ENCODE data around the gene CD96. TPM values are rescaled to one million over a fixed set of nuclear protein-coding genes. Genes with fewer than 3 reads are reported as not detected.
A peak's percentile ranks its signal among the peaks of the same experiment; 100 is the strongest.

The CD96 gene
- total RNA-seq, 1 experiment from 2014 or later: not detected

DNA sequence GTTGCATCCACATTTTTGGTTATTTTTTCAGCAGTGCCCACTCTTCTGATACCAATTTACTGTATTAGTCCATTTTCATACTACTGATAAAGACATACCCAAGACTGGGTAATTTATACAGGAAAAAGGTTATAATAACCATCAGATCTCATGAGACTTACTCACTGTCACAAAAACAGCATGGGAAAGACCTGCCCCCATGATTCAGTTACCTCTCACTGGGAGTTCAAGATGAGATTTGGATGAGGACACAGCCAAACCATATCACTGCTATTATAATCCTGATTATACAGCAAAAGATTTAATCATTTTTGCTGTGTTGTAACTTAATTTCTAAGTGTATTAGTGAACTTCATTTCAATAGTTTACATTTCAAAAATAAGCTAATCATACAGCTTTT is 46.5 kb downstream of the CD96 start:
- no peak for DNase-seq

DNA sequence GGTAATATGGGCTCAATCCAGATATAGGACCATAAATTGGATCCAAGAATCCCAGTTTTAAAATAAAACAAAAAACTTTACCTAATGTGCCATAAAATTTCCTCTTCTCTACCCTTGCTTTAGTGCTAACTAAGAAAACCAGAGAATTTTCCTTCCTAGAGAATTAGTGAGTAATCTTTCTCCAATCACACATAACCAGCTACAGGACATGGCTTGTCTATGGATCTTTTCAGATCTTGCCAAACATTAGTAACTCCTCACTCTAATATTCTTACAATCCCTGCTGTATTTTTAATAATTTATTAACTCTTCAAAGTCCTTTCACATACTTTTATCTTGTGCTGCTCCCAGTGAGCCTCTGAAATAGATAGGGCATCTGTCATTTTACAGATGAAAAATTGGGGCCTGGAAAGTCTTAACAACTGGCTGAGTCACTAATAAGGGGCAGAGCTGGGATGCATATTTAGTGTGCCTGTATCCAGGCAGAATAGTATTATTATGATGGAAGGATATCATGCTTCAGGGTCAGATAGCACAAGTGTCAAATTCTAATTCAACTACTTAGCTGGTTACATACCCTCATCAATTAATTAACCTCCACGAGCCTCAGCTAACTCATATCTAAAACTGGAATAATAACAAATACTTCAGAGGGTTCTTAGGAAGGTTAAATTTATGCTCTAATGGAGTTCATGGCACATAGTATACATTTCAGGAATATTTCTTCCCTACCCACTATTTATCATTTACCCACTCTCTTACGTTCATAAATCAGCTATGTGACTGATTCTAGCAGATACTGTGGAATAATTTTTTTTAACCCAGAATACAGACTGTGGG is 47.5 kb downstream of the CD96 start:
- no peak overlapping the region for H3K4me3 ChIP-seq (ENCODE audit: low read length)
- H2AFZ ChIP-seq (ENCODE audit: low read length): no peak overlapping the region
- TF ChIP-seq, protein P1, sequence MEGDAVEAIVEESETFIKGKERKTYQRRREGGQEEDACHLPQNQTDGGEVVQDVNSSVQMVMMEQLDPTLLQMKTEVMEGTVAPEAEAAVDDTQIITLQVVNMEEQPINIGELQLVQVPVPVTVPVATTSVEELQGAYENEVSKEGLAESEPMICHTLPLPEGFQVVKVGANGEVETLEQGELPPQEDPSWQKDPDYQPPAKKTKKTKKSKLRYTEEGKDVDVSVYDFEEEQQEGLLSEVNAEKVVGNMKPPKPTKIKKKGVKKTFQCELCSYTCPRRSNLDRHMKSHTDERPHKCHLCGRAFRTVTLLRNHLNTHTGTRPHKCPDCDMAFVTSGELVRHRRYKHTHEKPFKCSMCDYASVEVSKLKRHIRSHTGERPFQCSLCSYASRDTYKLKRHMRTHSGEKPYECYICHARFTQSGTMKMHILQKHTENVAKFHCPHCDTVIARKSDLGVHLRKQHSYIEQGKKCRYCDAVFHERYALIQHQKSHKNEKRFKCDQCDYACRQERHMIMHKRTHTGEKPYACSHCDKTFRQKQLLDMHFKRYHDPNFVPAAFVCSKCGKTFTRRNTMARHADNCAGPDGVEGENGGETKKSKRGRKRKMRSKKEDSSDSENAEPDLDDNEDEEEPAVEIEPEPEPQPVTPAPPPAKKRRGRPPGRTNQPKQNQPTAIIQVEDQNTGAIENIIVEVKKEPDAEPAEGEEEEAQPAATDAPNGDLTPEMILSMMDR (conservative IDR thresholded peaks at IDR 0.05; ENCODE audit: low read depth, low read length): no peak
- TF ChIP-seq EZH2 (IDR thresholded peaks at IDR 0.05; ENCODE audit: low read length, unreplicated experiment) (no peak), EZH2phosphoT487 (IDR thresholded peaks at IDR 0.05; ENCODE audit: borderline replicate concordance, low read length) (no peak)
- H3K27ac ChIP-seq (ENCODE audit: low read length): no peak overlapping the region
- no peaks in the 10 kb centered on the region for H3K36me3 ChIP-seq (ENCODE audit: low read depth, low read length)
- no peaks in the 10 kb centered on the region for H3K79me2 ChIP-seq (ENCODE audit: low read length)
- H3K9ac ChIP-seq (ENCODE audit: low read length): no peak overlapping the region
- no peak overlapping the region for H3K4me2 ChIP-seq (ENCODE audit: low read length)
- ChIA-PET POLR2A (ENCODE audit: unreplicated experiment) (no interaction called here), CTCF (no interaction called here)
- no peaks in the 10 kb centered on the region for H3K9me2 ChIP-seq (replicated peaks; ENCODE audit: low read length)
- peaks cover 8% of the 10 kb centered on the region for H3F3A ChIP-seq (ENCODE audit: low read length, unreplicated experiment)
- DNase-seq (no peak), ATAC-seq (no peak)
- no TSS peak for BruUV-seq (replicated peaks)
- peaks cover 63% of the 10 kb centered on the region for H3K4me1 ChIP-seq (ENCODE audit: insufficient read depth, low read length)
- intact Hi-C loops (cut with micrococcal nuclease): no loop called here
- no peaks in the 10 kb centered on the region for H3K9me3 ChIP-seq (ENCODE audit: low read length)
- no peaks in the 10 kb centered on the region for H4K20me1 ChIP-seq (ENCODE audit: low read length)
- no peaks in the 10 kb centered on the region for H3K27me3 ChIP-seq (ENCODE audit: low read length)

More for the DNA sequence above, 46.5 kb downstream of the CD96 start:
- H2AFZ ChIP-seq (ENCODE audit: low read length): no peak overlapping the region
- H3K4me1 ChIP-seq (ENCODE audit: insufficient read depth, low read length): peaks cover 62% of the 10 kb centered on the region
- no peaks in the 10 kb centered on the region for H3F3A ChIP-seq (ENCODE audit: low read length, unreplicated experiment)
- H3K4me2 ChIP-seq (ENCODE audit: low read length): no peak overlapping the region
- CTCF ChIA-PET: interaction anchor here (0.6 kb wide), 1 partner anchor 270 kb away, joined by 3 read pairs; the partner anchor contains the start of gene PHLDB2
- H3K9me2 ChIP-seq (replicated peaks; ENCODE audit: low read length): no peaks in the 10 kb centered on the region
- no peak overlapping the region for H3K27ac ChIP-seq (ENCODE audit: low read length)
- intact Hi-C loops (cut with micrococcal nuclease): no loop called here
- no peak for ATAC-seq
- TF ChIP-seq, protein P1 (conservative IDR thresholded peaks at IDR 0.05; ENCODE audit: low read depth, low read length): no peak
- no peak for TF ChIP-seq EZH2 (IDR thresholded peaks at IDR 0.05; ENCODE audit: low read length, unreplicated experiment)
- TF ChIP-seq EZH2phosphoT487 (IDR thresholded peaks at IDR 0.05; ENCODE audit: borderline replicate concordance, low read length): no peak
- no peaks in the 10 kb centered on the region for H3K9me3 ChIP-seq (ENCODE audit: low read length)
- no peaks in the 10 kb centered on the region for H3K27me3 ChIP-seq (ENCODE audit: low read length)
- H3K79me2 ChIP-seq (ENCODE audit: low read length): no peaks in the 10 kb centered on the region
- POLR2A ChIA-PET (ENCODE audit: unreplicated experiment): no interaction called here
- H3K36me3 ChIP-seq (ENCODE audit: low read depth, low read length): no peaks in the 10 kb centered on the region
- H4K20me1 ChIP-seq (ENCODE audit: low read length): no peaks in the 10 kb centered on the region
- no peak overlapping the region for H3K9ac ChIP-seq (ENCODE audit: low read length)
- no peak overlapping the region for H3K4me3 ChIP-seq (ENCODE audit: low read length)
- no TSS peak for BruUV-seq (replicated peaks)

DNA sequence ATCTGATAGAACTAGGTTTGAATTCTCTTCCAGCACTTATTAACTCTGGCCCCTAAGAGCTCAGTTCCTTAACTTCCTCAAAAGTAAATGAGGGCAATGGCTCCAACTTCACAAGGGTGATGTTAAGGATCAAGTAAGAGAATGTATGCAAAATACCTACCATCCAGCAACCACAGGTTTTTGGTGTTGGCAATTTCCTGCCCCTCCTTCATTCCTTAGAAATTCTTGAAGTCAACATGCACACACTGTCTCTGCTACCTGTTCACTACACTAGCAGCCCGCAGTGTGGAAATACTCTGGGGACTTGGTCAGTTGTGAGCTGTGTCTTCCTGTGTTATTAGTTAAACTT is 48.1 kb downstream of the CD96 start:
- ATAC-seq (no peak), DNase-seq (peak; percentile 38)
- no peak overlapping the region for H3K9ac ChIP-seq (ENCODE audit: low read length)
- no TSS peak for BruUV-seq (replicated peaks)
- no peak for TF ChIP-seq EZH2 (IDR thresholded peaks at IDR 0.05; ENCODE audit: low read length, unreplicated experiment)
- TF ChIP-seq, protein P1 (conservative IDR thresholded peaks at IDR 0.05; ENCODE audit: low read depth, low read length): no peak
- no peak for TF ChIP-seq EZH2phosphoT487 (IDR thresholded peaks at IDR 0.05; ENCODE audit: borderline replicate concordance, low read length)
- no peaks in the 10 kb centered on the region for H3K9me3 ChIP-seq (ENCODE audit: low read length)
- no peak overlapping the region for H3K27ac ChIP-seq (ENCODE audit: low read length)
- H3K27me3 ChIP-seq (ENCODE audit: low read length): no peaks in the 10 kb centered on the region
- ChIA-PET CTCF (no interaction called here), POLR2A (ENCODE audit: unreplicated experiment) (no interaction called here)
- peaks cover 10% of the 10 kb centered on the region for H3F3A ChIP-seq (ENCODE audit: low read length, unreplicated experiment)
- peaks cover 64% of the 10 kb centered on the region for H3K4me1 ChIP-seq (ENCODE audit: insufficient read depth, low read length)
- no peak overlapping the region for H3K4me2 ChIP-seq (ENCODE audit: low read length)
- no peak overlapping the region for H2AFZ ChIP-seq (ENCODE audit: low read length)
- H3K9me2 ChIP-seq (replicated peaks; ENCODE audit: low read length): no peaks in the 10 kb centered on the region
- no peaks in the 10 kb centered on the region for H3K36me3 ChIP-seq (ENCODE audit: low read depth, low read length)
- intact Hi-C loops (cut with micrococcal nuclease): no loop called here
- H4K20me1 ChIP-seq (ENCODE audit: low read length): no peaks in the 10 kb centered on the region
- H3K79me2 ChIP-seq (ENCODE audit: low read length): no peaks in the 10 kb centered on the region
- no peak overlapping the region for H3K4me3 ChIP-seq (ENCODE audit: low read length)
